K562 (cell line): ENCODE measurements around the gene CCNY. TPM values are rescaled to one million over a fixed set of nuclear protein-coding genes. Genes with fewer than 3 reads are reported as not detected.

Experiments
- ATF7 ChIP-seq: fragments of 450-650 bp; IDR thresholded peaks from 2 replicates; pipeline ENCODE4 v1.7.1; 2014; ENCODE audit warnings: mild to moderate bottlenecking, moderate library complexity
- ETV6 ChIP-seq, 3 experiments: fragments of 150-350 bp in 1 of 3; sonication (generic) in 1 of 3; formaldehyde crosslinking in 1 of 3; IDR thresholded peaks; 2 replicates each; pipeline versions ENCODE4 v1.6.1 to v1.8.0; 2014 to 2022; ENCODE audit warnings: borderline replicate concordance in 2 of 3, low read depth in 2 of 3, antibody characterized with exemption in 1 of 3, low read length in 1 of 3, mild to moderate bottlenecking in 1 of 3, missing genetic modification reagents in 1 of 3
- GATA2 ChIP-seq: sonication (generic); formaldehyde crosslinking; IDR thresholded peaks from 2 replicates; pipeline ENCODE4 v1.4.0; 2020; ENCODE audit warnings: mild to moderate bottlenecking, missing genetic modification reagents
- HEY1 ChIP-seq: fragments of 250-450 bp; sonication (Bioruptor Pico); IDR thresholded peaks from 2 replicates; pipeline ENCODE4 v1.5.0; 2020; ENCODE audit warnings: mild to moderate bottlenecking, moderate library complexity, borderline replicate concordance
- JUND ChIP-seq, 2 experiments: IDR thresholded peaks; 2 replicates in 1 of 2; 3 replicates in 1 of 2; pipeline ENCODE4 v1.6.1; 2011; ENCODE audit warnings: borderline replicate concordance in 2 of 2, low read depth in 2 of 2, low read length in 2 of 2, improper control_type of control experiment in 1 of 2, missing biosample characterization in 1 of 2, missing genetic modification characterization in 1 of 2, missing genetic modification reagents in 1 of 2
- MAZ ChIP-seq, 2 experiments: fragments of 450-650 bp in 1 of 2; sonication (generic) in 1 of 2; formaldehyde crosslinking; IDR thresholded peaks in 1 of 2; conservative IDR thresholded peaks in 1 of 2; 2 replicates each; pipeline versions ENCODE4 v1.4.0 to v1.5.0; 2020; ENCODE audit warnings: mild to moderate bottlenecking in 1 of 2, missing genetic modification reagents in 1 of 2
- NCOA4 ChIP-seq: fragments of 450-650 bp; IDR thresholded peaks from 2 replicates; pipeline ENCODE4 v1.6.1; 2018; ENCODE audit warnings: mild to moderate bottlenecking; ENCODE audit not compliant: partially characterized antibody
- PHB2 ChIP-seq: fragments of 450-650 bp; IDR thresholded peaks from 2 replicates; pipeline ENCODE4 v1.6.1; 2017; ENCODE audit warnings: low read depth
- PHF21A ChIP-seq: fragments of 450-650 bp; IDR thresholded peaks from 2 replicates; pipeline ENCODE4 v1.6.1; 2017; ENCODE audit warnings: low read depth, borderline replicate concordance
- POLR3G ChIP-seq: IDR thresholded peaks from 2 replicates; pipeline ENCODE4 v1.6.1; 2011; ENCODE audit not compliant: insufficient read length, insufficient replicate concordance; ENCODE audit errors: extremely low read depth
- SMAD4 ChIP-seq: fragments of 250-450 bp; sonication (Bioruptor Pico); conservative IDR thresholded peaks from 2 replicates; pipeline ENCODE4 v1.8.0; 2021; ENCODE audit warnings: inconsistent platforms, mild to moderate bottlenecking, moderate library complexity
- SRSF7 ChIP-seq: fragments of 200-400 bp; formaldehyde crosslinking; optimal IDR thresholded peaks from 2 replicates; pipeline ENCODE3; 2017; ENCODE audit warnings: mild to moderate bottlenecking, low read depth, low read length
- ZKSCAN1 ChIP-seq: fragments of 150-350 bp; IDR thresholded peaks from 2 replicates; pipeline ENCODE4 v1.6.1; 2016; ENCODE audit warnings: low read depth, low read length
- ZNF696 ChIP-seq: fragments of 250-450 bp; sonication (Bioruptor Pico); conservative IDR thresholded peaks from 2 replicates; pipeline ENCODE4 v1.4.0; 2020; ENCODE audit warnings: mild to moderate bottlenecking, moderate library complexity
- ZNF75A ChIP-seq: fragments of 450-650 bp; formaldehyde crosslinking; IDR thresholded peaks from 2 replicates; pipeline ENCODE4 v1.4.0; 2020; ENCODE audit warnings: mild to moderate bottlenecking
- polyA plus RNA-seq, 8 experiments: library from polyadenylated mRNA; depleted of rRNA in 4 of 8; stranded (reverse) in 5 of 8; unstranded in 3 of 8; fragments of >200 nt; fragmentation: Nextera tagmentation in 2 of 8; fragmentation: Illumina TruSeq in 1 of 8; extraction: Ambion mirVana in 2 of 8; extraction: Trizol in 1 of 8; gene quantifications; 2 replicates each; pipeline versions ENCODE4 v1.2.1 to v1.2.3, GENCODE V29; 2011 to 2014; ENCODE audit warnings: inconsistent platforms in 1 of 8, missing spikeins in 1 of 8
- total RNA-seq, 7 experiments: library from RNA; depleted of rRNA in 6 of 7; stranded (reverse); fragments of >200 nt in 6 of 7; fragmentation: Illumina TruSeq in 2 of 7; extraction: Trizol in 2 of 7; gene quantifications; 2 replicates each; pipeline versions ENCODE4 v1.2.1 to v1.2.3, GENCODE V29; 2011 to 2021; ENCODE audit warnings: low replicate concordance in 1 of 7
- TF ChIP-seq, protein P1 (sequence below): fragments of 450-650 bp; IDR thresholded peaks from 2 replicates; pipeline ENCODE4 v1.6.1; 2014; ENCODE audit warnings: low read depth, mild to moderate bottlenecking, moderate library complexity, borderline replicate concordance
- TF ChIP-seq, protein P2 (sequence below): IDR thresholded peaks from 2 replicates; pipeline ENCODE4 v1.6.1; 2011; ENCODE audit warnings: borderline replicate concordance, low read depth, mild to moderate bottlenecking, moderate library complexity, low read length; ENCODE audit not compliant: insufficient read depth, poor library complexity, severe bottlenecking
- TF ChIP-seq, protein P3 (sequence below): fragments of 450-650 bp; conservative IDR thresholded peaks from 2 replicates; pipeline ENCODE4 v1.6.1; 2016; ENCODE audit warnings: missing genetic modification characterization, low read depth, mild to moderate bottlenecking, control low read depth, missing compliant biosample characterization

The CCNY gene
- total and polyA plus RNA-seq, 9 of the 15 experiments (the other 6 are each of a cell fraction or from before 2014, with no cell fraction given) = 8.4 to 109 (median 38.6) TPM

GRCh38 chr10:35563261-35563891 lies 227.1 kb downstream of the CCNY start (continued):
- no peak for TF ChIP-seq SRSF7
- TF ChIP-seq PHF21A = no peak
- TF ChIP-seq POLR3G = no peak
- peak in 1 of 2 experiments; percentile 19; a peak in 1 of 4 replicates for TF ChIP-seq MAZ (CRISPR knock-in tag; conservative IDR thresholded peaks at IDR 0.05 in 1 of 2, IDR thresholded peaks at IDR 0.05 in 1 of 2)
- no peak for TF ChIP-seq ZNF696 (CRISPR knock-in tag)
- TF ChIP-seq NCOA4 = no peak
- no peak for TF ChIP-seq PHB2
- TF ChIP-seq JUND (IDR thresholded peaks at IDR 0.05; ENCODE audit: borderline replicate concordance, low read depth, low read length) = peak; percentile 56; the same call in 1 of the 2 replicates
- no peak; the same call in 2 of the 3 replicates for TF ChIP-seq JUND (tag; IDR thresholded peaks at IDR 0.05; ENCODE audit: borderline replicate concordance, low read depth, low read length)
- TF ChIP-seq, protein P1, sequence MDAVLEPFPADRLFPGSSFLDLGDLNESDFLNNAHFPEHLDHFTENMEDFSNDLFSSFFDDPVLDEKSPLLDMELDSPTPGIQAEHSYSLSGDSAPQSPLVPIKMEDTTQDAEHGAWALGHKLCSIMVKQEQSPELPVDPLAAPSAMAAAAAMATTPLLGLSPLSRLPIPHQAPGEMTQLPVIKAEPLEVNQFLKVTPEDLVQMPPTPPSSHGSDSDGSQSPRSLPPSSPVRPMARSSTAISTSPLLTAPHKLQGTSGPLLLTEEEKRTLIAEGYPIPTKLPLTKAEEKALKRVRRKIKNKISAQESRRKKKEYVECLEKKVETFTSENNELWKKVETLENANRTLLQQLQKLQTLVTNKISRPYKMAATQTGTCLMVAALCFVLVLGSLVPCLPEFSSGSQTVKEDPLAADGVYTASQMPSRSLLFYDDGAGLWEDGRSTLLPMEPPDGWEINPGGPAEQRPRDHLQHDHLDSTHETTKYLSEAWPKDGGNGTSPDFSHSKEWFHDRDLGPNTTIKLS = no peak
- TF ChIP-seq GATA2 (CRISPR knock-in tag) = no peak
- no peak for TF ChIP-seq ETV6 (IDR thresholded peaks at IDR 0.05; ENCODE audit: borderline replicate concordance in 1 of 2, low read depth in 2 of 2, low read length in 1 of 2)
- TF ChIP-seq ETV6 (CRISPR knock-in tag; IDR thresholded peaks at IDR 0.05; ENCODE audit: borderline replicate concordance) = no peak
- TF ChIP-seq, protein P2, sequence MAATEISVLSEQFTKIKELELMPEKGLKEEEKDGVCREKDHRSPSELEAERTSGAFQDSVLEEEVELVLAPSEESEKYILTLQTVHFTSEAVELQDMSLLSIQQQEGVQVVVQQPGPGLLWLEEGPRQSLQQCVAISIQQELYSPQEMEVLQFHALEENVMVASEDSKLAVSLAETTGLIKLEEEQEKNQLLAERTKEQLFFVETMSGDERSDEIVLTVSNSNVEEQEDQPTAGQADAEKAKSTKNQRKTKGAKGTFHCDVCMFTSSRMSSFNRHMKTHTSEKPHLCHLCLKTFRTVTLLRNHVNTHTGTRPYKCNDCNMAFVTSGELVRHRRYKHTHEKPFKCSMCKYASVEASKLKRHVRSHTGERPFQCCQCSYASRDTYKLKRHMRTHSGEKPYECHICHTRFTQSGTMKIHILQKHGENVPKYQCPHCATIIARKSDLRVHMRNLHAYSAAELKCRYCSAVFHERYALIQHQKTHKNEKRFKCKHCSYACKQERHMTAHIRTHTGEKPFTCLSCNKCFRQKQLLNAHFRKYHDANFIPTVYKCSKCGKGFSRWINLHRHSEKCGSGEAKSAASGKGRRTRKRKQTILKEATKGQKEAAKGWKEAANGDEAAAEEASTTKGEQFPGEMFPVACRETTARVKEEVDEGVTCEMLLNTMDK = no peak
- no peak for TF ChIP-seq HEY1 (CRISPR knock-in tag)
- no peak for TF ChIP-seq ATF7
- TF ChIP-seq SMAD4 = no peak
- no peak for TF ChIP-seq ZKSCAN1
- TF ChIP-seq, protein P3, sequence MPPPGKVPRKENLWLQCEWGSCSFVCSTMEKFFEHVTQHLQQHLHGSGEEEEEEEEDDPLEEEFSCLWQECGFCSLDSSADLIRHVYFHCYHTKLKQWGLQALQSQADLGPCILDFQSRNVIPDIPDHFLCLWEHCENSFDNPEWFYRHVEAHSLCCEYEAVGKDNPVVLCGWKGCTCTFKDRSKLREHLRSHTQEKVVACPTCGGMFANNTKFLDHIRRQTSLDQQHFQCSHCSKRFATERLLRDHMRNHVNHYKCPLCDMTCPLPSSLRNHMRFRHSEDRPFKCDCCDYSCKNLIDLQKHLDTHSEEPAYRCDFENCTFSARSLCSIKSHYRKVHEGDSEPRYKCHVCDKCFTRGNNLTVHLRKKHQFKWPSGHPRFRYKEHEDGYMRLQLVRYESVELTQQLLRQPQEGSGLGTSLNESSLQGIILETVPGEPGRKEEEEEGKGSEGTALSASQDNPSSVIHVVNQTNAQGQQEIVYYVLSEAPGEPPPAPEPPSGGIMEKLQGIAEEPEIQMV (tag) = no peak
- TF ChIP-seq ZNF75A = no peak
